Esophagus muscularis mucosa (tissue), 3 donors: Measurements from ENCODE around the gene TNRC6C.

Experiments
- CTCF ChIP-seq, 3 experiments: fragments of 200-600 bp in 2 of 3; fragments of 450-650 bp in 1 of 3; sonication (generic) in 2 of 3; IDR thresholded peaks; one replicate each; pipeline ENCODE4 v1.5.1; 2017 to 2019; ENCODE audit warnings: antibody characterized with exemption in 3 of 3, mild to moderate bottlenecking in 2 of 3, moderate library complexity in 1 of 3
- POLR2A ChIP-seq: fragments of 450-650 bp; IDR thresholded peaks from one replicate; pipeline ENCODE4 v1.6.1; 2017; ENCODE audit warnings: antibody characterized with exemption, moderate library complexity, mild to moderate bottlenecking, low read depth

DNA sequence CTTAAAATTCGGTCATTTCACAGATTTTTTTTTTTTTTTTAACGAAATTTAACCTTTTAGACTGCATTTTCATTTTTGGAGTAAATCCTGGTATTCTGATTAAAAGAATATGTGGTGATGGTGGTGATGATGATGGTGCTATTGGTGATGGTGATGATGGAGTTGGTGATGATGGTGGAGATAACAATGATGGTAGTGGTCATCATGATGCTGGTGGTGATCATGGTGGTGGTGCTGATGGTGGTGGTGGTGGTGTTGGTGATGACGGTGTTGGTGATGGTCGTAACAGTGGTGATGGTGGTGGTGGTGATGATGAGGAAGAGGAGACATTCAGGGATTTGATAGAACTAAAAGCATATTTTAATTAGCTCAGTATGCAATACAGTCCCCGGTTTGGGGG, 84.0 kb downstream of the TNRC6C start:
- TF ChIP-seq POLR2A (no peak), CTCF (IDR thresholded peaks at IDR 0.05) (no peak)
